ENCODE data around the gene DOCK3. TPM values are rescaled to one million over a fixed set of nuclear protein-coding genes. Genes with fewer than 3 reads are reported as not detected.

The DOCK3 gene
- total RNA-seq, 1 experiment from 2014 or later = 8.3 TPM

DNA sequence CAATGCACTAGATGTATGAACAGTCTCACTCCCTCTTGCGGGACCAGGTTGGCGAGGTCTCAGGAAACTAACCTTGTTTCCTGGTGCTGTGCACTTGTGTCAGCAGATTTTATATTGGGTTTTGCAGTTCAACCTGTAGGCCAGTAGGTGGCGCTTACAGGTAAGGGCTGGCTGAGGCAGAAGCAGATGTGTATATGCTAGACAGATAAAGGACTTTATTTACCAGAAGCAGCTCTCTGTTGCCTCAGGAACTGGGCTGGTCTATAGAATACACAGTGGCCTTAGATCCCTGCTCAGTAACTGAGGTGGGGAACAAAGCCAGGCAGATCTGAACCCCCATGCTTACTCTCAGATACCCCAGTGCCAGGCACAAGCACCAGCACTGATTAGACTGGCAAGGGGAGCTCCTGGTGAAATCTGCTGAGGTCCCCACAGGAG, 296.8 kb downstream of the DOCK3 start:
- Mint-ChIP-seq H3K4me1 (peaks cover 6 to 7% of the 10 kb centered on the region in 2 experiments), H3K27me3 (ENCODE audit: low read depth) (no peaks in the 10 kb centered on the region), H3K4me3 (no peak overlapping the region), H3K36me3 (ENCODE audit: insufficient read depth in 1 of 3, low read depth in 3 of 3) (peaks cover 4 to 6% (median 4%) of the 10 kb centered on the region in 3 experiments), H3K27ac (no peak overlapping the region; a peak in 1 of 7 replicates), H3K9me3 (peaks cover 4 to 6% of the 10 kb centered on the region in 2 experiments)
- no peaks in the 10 kb centered on the region for H4K20me1 ChIP-seq (ENCODE audit: control insufficient read depth, insufficient read depth, insufficient read length)
- no peak overlapping the region for H4K5ac ChIP-seq (ENCODE audit: insufficient read length, low read depth, low read length)
- H3K14ac ChIP-seq (ENCODE audit: insufficient read depth, low read length) = no peak overlapping the region
- H3K27ac ChIP-seq (ENCODE audit: insufficient read length, low read depth, low read length) = no peak overlapping the region
- H4K91ac ChIP-seq (ENCODE audit: insufficient read length, low read depth, low read length) = no peak overlapping the region
- no peaks in the 10 kb centered on the region for H3K79me2 ChIP-seq (ENCODE audit: insufficient read depth, low read length)
- no peak overlapping the region for H3T11ph ChIP-seq (ENCODE audit: low read length)
- H3K18ac ChIP-seq (ENCODE audit: insufficient read length, low read depth, low read length) = no peak overlapping the region
- no peaks in the 10 kb centered on the region for H3K4me1 ChIP-seq (ENCODE audit: insufficient read depth, low read length)
- H3K4ac ChIP-seq (ENCODE audit: low read depth, low read length) = no peak overlapping the region
- no peaks in the 10 kb centered on the region for H3K79me1 ChIP-seq (ENCODE audit: insufficient read depth, low read depth, low read length, poor library complexity, severe bottlenecking)
- no peak overlapping the region for H3K23ac ChIP-seq (ENCODE audit: insufficient read length, low read depth, low read length)
- H3K4me2 ChIP-seq (ENCODE audit: insufficient read depth, insufficient read length, low read length) = no peak overlapping the region
- H2AK5ac ChIP-seq (ENCODE audit: insufficient read length, low read length) = no peak overlapping the region
- H3K9me3 ChIP-seq (ENCODE audit: control insufficient read depth, low read depth, low read length) = no peaks in the 10 kb centered on the region
- H2AFZ ChIP-seq (ENCODE audit: low read length) = no peak overlapping the region
- TF ChIP-seq, protein P1, sequence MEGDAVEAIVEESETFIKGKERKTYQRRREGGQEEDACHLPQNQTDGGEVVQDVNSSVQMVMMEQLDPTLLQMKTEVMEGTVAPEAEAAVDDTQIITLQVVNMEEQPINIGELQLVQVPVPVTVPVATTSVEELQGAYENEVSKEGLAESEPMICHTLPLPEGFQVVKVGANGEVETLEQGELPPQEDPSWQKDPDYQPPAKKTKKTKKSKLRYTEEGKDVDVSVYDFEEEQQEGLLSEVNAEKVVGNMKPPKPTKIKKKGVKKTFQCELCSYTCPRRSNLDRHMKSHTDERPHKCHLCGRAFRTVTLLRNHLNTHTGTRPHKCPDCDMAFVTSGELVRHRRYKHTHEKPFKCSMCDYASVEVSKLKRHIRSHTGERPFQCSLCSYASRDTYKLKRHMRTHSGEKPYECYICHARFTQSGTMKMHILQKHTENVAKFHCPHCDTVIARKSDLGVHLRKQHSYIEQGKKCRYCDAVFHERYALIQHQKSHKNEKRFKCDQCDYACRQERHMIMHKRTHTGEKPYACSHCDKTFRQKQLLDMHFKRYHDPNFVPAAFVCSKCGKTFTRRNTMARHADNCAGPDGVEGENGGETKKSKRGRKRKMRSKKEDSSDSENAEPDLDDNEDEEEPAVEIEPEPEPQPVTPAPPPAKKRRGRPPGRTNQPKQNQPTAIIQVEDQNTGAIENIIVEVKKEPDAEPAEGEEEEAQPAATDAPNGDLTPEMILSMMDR (conservative IDR thresholded peaks at IDR 0.05) = peak; percentile 94
- H3K56ac ChIP-seq (ENCODE audit: insufficient read length, low read depth, low read length) = no peak overlapping the region
- no peaks in the 10 kb centered on the region for H3K27me3 ChIP-seq (ENCODE audit: insufficient read depth, low read length)
- WGBS (ENCODE audit: extremely low coverage, insufficient read length, low lambda C conversion rate) = no CpG with 5 or more reads among the region's 3 CpGs
- DNase-seq = peak; percentile 73
- no peak overlapping the region for H2BK20ac ChIP-seq (ENCODE audit: low read depth, low read length, poor library complexity, severe bottlenecking)
- no peak overlapping the region for H2BK120ac ChIP-seq (ENCODE audit: low read depth, low read length, poor library complexity, severe bottlenecking)
- no peak overlapping the region for H2BK15ac ChIP-seq (ENCODE audit: low read depth, low read length)
- no peak overlapping the region for H2BK12ac ChIP-seq (ENCODE audit: insufficient read length, low read depth, low read length)
- H4K8ac ChIP-seq (replicated peaks; ENCODE audit: insufficient read length, low read depth, low read length) = no peak overlapping the region
- no peak overlapping the region for H3K9ac ChIP-seq (ENCODE audit: extremely low read depth, insufficient read length, low read length)
- H2BK5ac ChIP-seq (ENCODE audit: insufficient read length, low read length) = no peak overlapping the region
- no peaks in the 10 kb centered on the region for H3K23me2 ChIP-seq (ENCODE audit: insufficient read length, low read depth, low read length, poor library complexity, severe bottlenecking)

All from H9 (cell line).